ENCODE results near the gene NCOA1. TPM values are rescaled to one million over a fixed set of nuclear protein-coding genes. Genes with fewer than 3 reads are reported as not detected.

Gene NCOA1
- total and polyA plus RNA-seq, 12 donors = 8.6 to 36.7 (median 32.0) TPM

DNA sequence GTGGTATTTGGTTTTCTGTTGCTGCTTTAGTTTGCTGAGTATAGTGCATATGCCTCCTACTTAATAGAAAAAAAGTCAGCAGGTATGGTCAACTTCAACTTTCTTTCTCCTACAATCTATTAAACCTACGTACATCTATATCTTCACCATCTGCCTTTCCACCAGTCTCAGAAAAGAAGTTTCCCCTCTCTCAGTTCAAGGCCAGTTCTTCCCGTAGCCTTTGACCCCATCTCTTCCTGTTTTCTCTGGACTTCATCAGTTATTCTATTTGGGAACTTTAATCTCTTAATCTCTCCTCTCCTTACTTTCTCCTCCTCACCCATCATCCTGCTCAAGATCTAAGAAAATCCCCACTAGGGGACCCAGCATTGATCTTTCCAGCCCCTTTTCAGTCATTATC is 296.5 kb downstream of the NCOA1 start:
- intact Hi-C loops (cut with DNase I) = no loop called here
- no peaks in the 10 kb centered on the region for H3K9me3 ChIP-seq
- WGBS, 2 donors = 59 to 62% methylated on average over 2 of the region's 2 CpGs

GRCh38 chr2:24788816-24789215 is 297.8 kb downstream of the NCOA1 start:
- Histone ChIP-seq H3K27me3 (no peaks in the 10 kb centered on the region), H3K4me3 (no peak overlapping the region), H3K27ac (no peak overlapping the region), H3K9me3 (no peaks in the 10 kb centered on the region), H3K36me3 (peaks cover 0 to 11% (median 0%) of the 10 kb centered on the region in 9 donors), H3K4me1 (peaks cover 0 to 18% (median 9%) of the 10 kb centered on the region in 9 donors)
- TF ChIP-seq, protein P1, sequence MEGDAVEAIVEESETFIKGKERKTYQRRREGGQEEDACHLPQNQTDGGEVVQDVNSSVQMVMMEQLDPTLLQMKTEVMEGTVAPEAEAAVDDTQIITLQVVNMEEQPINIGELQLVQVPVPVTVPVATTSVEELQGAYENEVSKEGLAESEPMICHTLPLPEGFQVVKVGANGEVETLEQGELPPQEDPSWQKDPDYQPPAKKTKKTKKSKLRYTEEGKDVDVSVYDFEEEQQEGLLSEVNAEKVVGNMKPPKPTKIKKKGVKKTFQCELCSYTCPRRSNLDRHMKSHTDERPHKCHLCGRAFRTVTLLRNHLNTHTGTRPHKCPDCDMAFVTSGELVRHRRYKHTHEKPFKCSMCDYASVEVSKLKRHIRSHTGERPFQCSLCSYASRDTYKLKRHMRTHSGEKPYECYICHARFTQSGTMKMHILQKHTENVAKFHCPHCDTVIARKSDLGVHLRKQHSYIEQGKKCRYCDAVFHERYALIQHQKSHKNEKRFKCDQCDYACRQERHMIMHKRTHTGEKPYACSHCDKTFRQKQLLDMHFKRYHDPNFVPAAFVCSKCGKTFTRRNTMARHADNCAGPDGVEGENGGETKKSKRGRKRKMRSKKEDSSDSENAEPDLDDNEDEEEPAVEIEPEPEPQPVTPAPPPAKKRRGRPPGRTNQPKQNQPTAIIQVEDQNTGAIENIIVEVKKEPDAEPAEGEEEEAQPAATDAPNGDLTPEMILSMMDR (IDR thresholded peaks at IDR 0.05) = no peak
- DNase-seq = no peak
- intact Hi-C loops (cut with DNase I) = no loop called here
- no peak for ATAC-seq
- 45 to 51% methylated on average over 3 of the region's 3 CpGs for WGBS, 2 donors

More for the DNA sequence above, 296.5 kb downstream of the NCOA1 start:
- H3K4me1 ChIP-seq = peaks cover 0 to 13% (median 6%) of the 10 kb centered on the region in 9 donors
- no peak for ATAC-seq
- peaks cover 0 to 11% (median 0%) of the 10 kb centered on the region in 9 donors for H3K36me3 ChIP-seq
- H3K27me3 ChIP-seq = no peaks in the 10 kb centered on the region
- no peak for DNase-seq
- H3K27ac ChIP-seq = no peak overlapping the region
- no peak overlapping the region for H3K4me3 ChIP-seq
- TF ChIP-seq, protein P1 (IDR thresholded peaks at IDR 0.05) = no peak

- 96 to 97% methylated on average over 5 of the region's 5 CpGs for WGBS, 2 donors
- TF ChIP-seq, protein P1 (IDR thresholded peaks at IDR 0.05) = no peak
- no peak for ATAC-seq
- Histone ChIP-seq H3K36me3 (peaks cover 0 to 11% (median 0%) of the 10 kb centered on the region in 9 donors), H3K27me3 (no peaks in the 10 kb centered on the region), H3K27ac (no peak overlapping the region), H3K9me3 (no peaks in the 10 kb centered on the region), H3K4me3 (no peak overlapping the region), H3K4me1 (peaks cover 0 to 23% (median 14%) of the 10 kb centered on the region in 9 donors)
- intact Hi-C loops (cut with DNase I) = loop anchor here in 1 of 10 donors (5.0 kb wide), 1 partner anchor 299 kb away; the partner anchor contains the start of gene NCOA1
- no peak for DNase-seq
These were observed 300.4 kb downstream of the NCOA1 start for GRCh38 chr2:24791452-24791851.

DNA sequence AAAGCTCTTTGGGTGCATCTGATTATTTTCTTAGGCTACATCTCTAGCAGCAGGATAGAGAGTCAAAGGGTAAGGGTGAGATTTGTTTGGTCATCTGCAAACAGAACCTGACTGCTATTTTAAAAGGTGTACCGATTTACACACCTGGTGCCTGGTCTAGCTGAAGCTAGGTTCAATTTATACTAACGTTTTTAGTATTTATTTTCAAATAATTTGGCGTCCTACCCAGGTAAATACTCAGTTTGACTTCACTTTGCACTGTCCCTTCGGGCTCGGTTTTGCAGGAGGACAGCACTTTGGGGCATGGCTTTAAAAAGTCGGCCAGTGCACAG is 301.5 kb downstream of the NCOA1 start:
- intact Hi-C loops (cut with DNase I) = loop anchor here in 1 of 10 donors (5.0 kb wide), 1 partner anchor 300 kb away; the partner anchor contains the start of gene NCOA1
- 2 to 5% methylated on average over 6 of the region's 6 CpGs for WGBS, 2 donors
- Histone ChIP-seq H3K9me3 (no peaks in the 10 kb centered on the region), H3K4me1 (peaks cover 0 to 23% (median 14%) of the 10 kb centered on the region in 9 donors), H3K36me3 (peaks cover 0 to 18% (median 0%) of the 10 kb centered on the region in 9 donors), H3K27ac (peak overlapping the region; percentile 94 to 100 (median 98)), H3K4me3 (peak overlapping the region; percentile 55 to 93 (median 75)), H3K27me3 (no peaks in the 10 kb centered on the region)
- DNase-seq (no peak), ATAC-seq (no peak)
- TF ChIP-seq, protein P1 (IDR thresholded peaks at IDR 0.05) = no peak
